Neural crest cell (in vitro differentiated cells): ENCODE measurements around the gene SPOCK2. TPM values are rescaled to one million over a fixed set of nuclear protein-coding genes. Genes with fewer than 3 reads are reported as not detected.
"Not testable (repeated sequence)": the region's sequence is repeated elsewhere in the genome, so short reads cannot be mapped to it uniquely, and the experiment has no call there.

ENCODE experiments used
- DNase-seq: peaks from one replicate; pipeline ENCODE4 v3.0.0; 2021; ENCODE audit warnings: low read depth, mixed read lengths, low spot score
- H3K27ac Mint-ChIP-seq: one replicate; pipeline ENCODE4 v1.8.0; 2021; ENCODE audit warnings: mild to moderate bottlenecking, mixed read lengths; ENCODE audit not compliant: unreplicated experiment
- H3K27me3 Mint-ChIP-seq: 2 replicates; pipeline ENCODE4 v1.8.0; 2021; ENCODE audit warnings: low read depth, mild to moderate bottlenecking, mixed read lengths
- H3K36me3 Mint-ChIP-seq: 2 replicates; pipeline ENCODE4 v1.8.0; 2021; ENCODE audit warnings: low read depth, mild to moderate bottlenecking, mixed read lengths
- H3K4me1 Mint-ChIP-seq: 2 replicates; pipeline ENCODE4 v1.8.0; 2021; ENCODE audit warnings: mixed read lengths
- H3K4me3 Mint-ChIP-seq: one replicate; pipeline ENCODE4 v1.8.0; 2021; ENCODE audit warnings: mild to moderate bottlenecking, mixed read lengths
- H3K9me3 Mint-ChIP-seq: 2 replicates; pipeline ENCODE4 v1.8.0; 2021; ENCODE audit warnings: mixed read lengths
- CTCF ChIP-seq: fragments of 200-600 bp; sonication (generic); conservative IDR thresholded peaks from 2 replicates; pipeline ENCODE4 v1.5.0; 2021; ENCODE audit warnings: antibody characterized with exemption, mild to moderate bottlenecking
- total RNA-seq: library from RNA; stranded (reverse); gene quantifications from 2 replicates; pipeline ENCODE4 v1.2.1, GENCODE V29; 2021

The SPOCK2 gene
- total RNA-seq, 1 donor from 2014 or later, result 1.4 TPM

GRCh38 chr10:72114706-72115450 lies 26.5 kb upstream of the SPOCK2 start:
- Mint-ChIP-seq H3K4me3 (no peak overlapping the region), H3K9me3 (peaks cover 8% of the 10 kb centered on the region), H3K27me3 (no peaks in the 10 kb centered on the region), H3K36me3 (peaks cover 24% of the 10 kb centered on the region), H3K27ac (no peak overlapping the region), H3K4me1 (peaks cover 4% of the 10 kb centered on the region)
- TF ChIP-seq CTCF, result no peak
- DNase-seq, result no peak

- Mint-ChIP-seq H3K36me3 (peaks cover 9% of the 10 kb centered on the region), H3K4me1 (peaks cover 35% of the 10 kb centered on the region), H3K27me3 (no peaks in the 10 kb centered on the region), H3K27ac (no peak overlapping the region), H3K4me3 (no peak overlapping the region), H3K9me3 (no peaks in the 10 kb centered on the region)
- TF ChIP-seq CTCF, result no peak
- DNase-seq, result no peak
These were observed 22.5 kb upstream of the SPOCK2 start for GRCh38 chr10:72110673-72111401.

GRCh38 chr10:72109636-72110157 lies 21.3 kb upstream of the SPOCK2 start:
- Mint-ChIP-seq H3K4me1 (peaks cover 46% of the 10 kb centered on the region), H3K4me3 (no peak overlapping the region), H3K27ac (no peak overlapping the region), H3K36me3 (no peaks in the 10 kb centered on the region), H3K9me3 (no peaks in the 10 kb centered on the region), H3K27me3 (no peaks in the 10 kb centered on the region)
- no peak for TF ChIP-seq CTCF
- no peak for DNase-seq

GRCh38 chr10:72108830-72109635 lies 20.7 kb upstream of the SPOCK2 start:
- H3K36me3 Mint-ChIP-seq, result no peaks in the 10 kb centered on the region
- H3K4me3 Mint-ChIP-seq, result no peak overlapping the region
- no peak for DNase-seq
- H3K27ac Mint-ChIP-seq, result no peak overlapping the region
- no peak for TF ChIP-seq CTCF
- no peaks in the 10 kb centered on the region for H3K9me3 Mint-ChIP-seq
- H3K4me1 Mint-ChIP-seq, result peaks cover 53% of the 10 kb centered on the region
- no peaks in the 10 kb centered on the region for H3K27me3 Mint-ChIP-seq

GRCh38 chr10:72108004-72108370 lies 19.6 kb upstream of the SPOCK2 start:
- H3K27ac Mint-ChIP-seq, DNase-seq, H3K27me3 Mint-ChIP-seq, H3K4me3 Mint-ChIP-seq, H3K9me3 Mint-ChIP-seq, H3K36me3 Mint-ChIP-seq: not testable (repeated sequence)
- peaks cover 59% of the 10 kb centered on the region for H3K4me1 Mint-ChIP-seq
